Esophagus (tissue), 2 donors: ENCODE data around the gene HOXB9. TPM values are rescaled to one million over a fixed set of nuclear protein-coding genes. Genes with fewer than 3 reads are reported as not detected.

Experiments
- H3K27ac ChIP-seq, 2 donors: one replicate each; pipeline ENCODE4 v1.5.1; 2013; ENCODE audit warnings: low read depth in 2 of 2, mild to moderate bottlenecking in 2 of 2, inconsistent platforms in 1 of 2, low read length in 1 of 2, moderate library complexity in 1 of 2
- H3K27me3 ChIP-seq, 2 donors: one replicate each; pipeline ENCODE4 v1.6.1; 2013; ENCODE audit warnings: low read length in 2 of 2, control low read depth in 1 of 2, mild to moderate bottlenecking in 1 of 2; ENCODE audit not compliant: insufficient read depth in 2 of 2, control insufficient read depth in 1 of 2
- H3K36me3 ChIP-seq, 2 donors: one replicate each; pipeline ENCODE4 v1.6.1; 2013; ENCODE audit warnings: low read length in 1 of 2; ENCODE audit not compliant: control insufficient read depth in 2 of 2, insufficient read depth in 2 of 2
- H3K4me1 ChIP-seq, 2 donors: one replicate each; pipeline ENCODE4 v1.6.1; 2013; ENCODE audit warnings: low read length in 1 of 2; ENCODE audit not compliant: control insufficient read depth in 2 of 2, insufficient read depth in 2 of 2
- H3K4me3 ChIP-seq, 2 donors: one replicate each; pipeline ENCODE4 v1.5.1; 2013; ENCODE audit warnings: low read length in 2 of 2, mild to moderate bottlenecking in 2 of 2, low read depth in 1 of 2, moderate library complexity in 1 of 2
- H3K9me3 ChIP-seq, 2 donors: one replicate each; pipeline ENCODE4 v1.6.1; 2013; ENCODE audit warnings: mild to moderate bottlenecking in 2 of 2, low read depth in 1 of 2, low read length in 1 of 2, moderate library complexity in 1 of 2; ENCODE audit not compliant: control insufficient read depth in 2 of 2, insufficient read depth in 1 of 2
- WGBS, 2 donors: extraction: QIAGEN DNeasy Blood & Tissue Kit; methylation state at CpG; one replicate each; pipeline ENCODE4 v1.1.7; 2013; 5-methylcytosine and 5-hydroxymethylcytosine counted together
- polyA plus RNA-seq, 2 donors: library from polyadenylated mRNA; stranded (reverse); fragments of 200-250 nt; gene quantifications; one replicate each; pipeline ENCODE4 v1.2.3, GENCODE V29; 2013
- donor health status: healthy with polysubstance abuse.
- donor health status: Bipolar disorder and iron deficiency.

HOXB9 gene
- polyA plus RNA-seq, 2 donors = 0.02 TPM; not detected in 1

DNA sequence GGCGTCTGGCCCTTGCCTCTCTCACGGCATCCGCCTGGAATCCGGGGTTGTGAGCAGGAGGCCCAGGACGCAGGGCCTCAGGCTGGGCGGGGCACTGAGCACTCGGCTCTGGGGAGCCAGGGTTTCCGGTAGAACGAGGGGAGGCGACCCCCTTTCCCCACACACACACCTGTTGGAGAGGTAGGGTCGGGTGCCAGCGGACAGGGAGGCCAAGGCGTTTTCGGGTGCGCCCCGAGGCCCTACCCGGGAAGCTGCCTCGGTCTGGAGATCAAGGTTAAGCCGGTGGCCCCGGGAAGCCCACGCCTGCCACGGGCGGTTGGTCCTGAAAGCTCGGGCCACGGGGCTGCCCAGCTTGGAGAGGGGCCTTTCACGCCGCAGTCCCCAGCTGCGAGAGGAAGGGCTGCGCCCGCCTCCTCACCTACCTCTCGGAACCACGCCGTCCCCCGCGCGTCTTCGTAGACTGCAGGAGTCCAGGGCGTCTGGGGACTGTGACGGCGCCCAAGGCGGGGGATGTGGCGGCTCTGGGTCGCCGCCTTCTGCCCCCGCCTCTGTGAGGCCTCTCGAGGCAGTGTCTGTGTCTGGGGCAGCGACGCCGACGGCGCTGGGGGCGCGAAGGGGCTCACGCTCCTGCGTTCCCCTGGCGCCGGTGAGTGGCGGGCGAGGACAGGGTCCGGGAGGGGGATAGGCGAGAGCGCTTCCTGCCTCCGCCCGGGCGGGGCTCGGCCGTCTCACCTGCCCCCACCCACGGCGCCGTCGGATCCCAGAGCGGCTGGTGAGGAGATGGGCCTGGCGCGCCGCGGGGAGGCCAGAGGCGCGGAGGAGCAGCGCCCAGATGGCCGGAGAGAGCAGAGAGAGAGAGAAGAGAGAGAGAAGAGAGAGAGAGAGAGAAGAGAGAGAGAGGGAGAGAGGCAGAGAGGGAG lies 20.3 kb upstream of the HOXB9 start:
- H3K36me3 ChIP-seq = no peaks in the 10 kb centered on the region
- WGBS, 2 donors = 4 to 6% methylated on average over 79 to 80 of the region's 80 CpGs

DNA sequence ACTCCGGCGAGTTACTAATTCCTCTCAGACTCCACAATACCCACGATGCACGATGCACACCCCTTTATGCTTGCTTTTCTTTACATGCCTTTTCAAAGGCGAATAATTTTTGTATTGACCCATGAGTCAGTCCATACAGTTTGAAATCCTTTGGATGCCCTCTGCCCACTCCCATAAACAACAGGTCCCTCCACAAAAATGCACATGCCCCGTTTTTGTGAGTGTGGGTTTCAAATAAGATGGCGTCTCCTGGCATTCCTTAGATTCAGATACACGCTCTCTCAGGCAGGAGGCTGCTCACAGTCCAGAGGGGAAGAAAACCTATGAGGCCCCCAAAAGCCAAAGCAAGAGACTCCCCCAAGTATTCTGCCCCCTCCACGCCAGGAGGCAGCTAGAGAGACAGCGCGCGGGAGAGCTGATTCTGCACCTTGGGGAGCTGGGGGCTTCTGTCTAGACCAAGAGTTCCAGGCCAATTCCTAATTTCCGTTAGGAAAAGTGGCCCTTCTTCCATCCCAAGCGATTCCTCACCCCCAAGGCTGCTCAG lies 19.6 kb upstream of the HOXB9 start:
- H3K27me3 ChIP-seq = peaks cover 17 to 31% of the 10 kb centered on the region in 2 donors
- H3K36me3 ChIP-seq = no peaks in the 10 kb centered on the region
- 20 to 29% methylated on average over 14 of the region's 14 CpGs for WGBS, 2 donors
- H3K4me1 ChIP-seq = peaks cover 2 to 3% of the 10 kb centered on the region in 2 donors
- H3K9me3 ChIP-seq = peaks cover 0 to 7% of the 10 kb centered on the region in 2 donors
- H3K4me3 ChIP-seq = no peak overlapping the region
- no peak overlapping the region for H3K27ac ChIP-seq

More for the DNA sequence above, 20.3 kb upstream of the HOXB9 start:
- peaks cover 2 to 3% of the 10 kb centered on the region in 2 donors for H3K4me1 ChIP-seq
- H3K9me3 ChIP-seq = peaks cover 0 to 6% of the 10 kb centered on the region in 2 donors
- H3K4me3 ChIP-seq = peak overlapping the region; percentile 4 to 23
- H3K27ac ChIP-seq = no peak overlapping the region
- H3K27me3 ChIP-seq = peaks cover 17 to 31% of the 10 kb centered on the region in 2 donors

DNA sequence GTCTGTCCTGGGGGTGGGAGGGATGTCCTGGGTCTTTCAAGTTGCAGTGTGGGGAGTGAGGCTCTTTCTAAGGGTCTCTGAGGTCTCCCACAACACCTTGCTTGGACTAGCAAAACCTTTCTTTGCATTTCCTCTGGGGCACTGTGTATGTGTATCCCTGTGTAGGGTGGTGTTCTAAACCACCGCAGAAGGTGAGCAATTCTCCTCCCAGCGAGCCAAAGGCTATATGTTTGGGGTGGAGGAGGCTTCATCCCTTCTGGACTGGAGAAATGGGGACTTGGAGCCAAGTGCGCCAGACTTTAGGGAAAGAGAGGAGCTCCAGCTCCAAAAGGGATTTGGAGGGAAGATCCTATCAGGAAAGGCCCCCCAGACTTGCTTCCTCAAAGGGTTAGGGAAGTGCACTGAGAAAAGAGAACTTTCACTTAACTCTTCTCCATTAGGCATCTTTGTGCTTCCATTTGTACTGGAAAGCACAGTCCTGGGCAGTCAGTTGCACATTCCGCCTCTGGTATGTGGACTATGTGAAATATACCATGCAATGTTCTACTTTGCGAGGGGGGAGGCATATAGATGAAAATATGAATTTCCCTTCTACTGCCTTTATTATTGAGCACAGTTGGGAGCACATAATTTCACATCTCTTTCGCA lies 18.9 kb upstream of the HOXB9 start:
- H3K4me3 ChIP-seq = no peak overlapping the region
- H3K27me3 ChIP-seq = peaks cover 19 to 37% of the 10 kb centered on the region in 2 donors
- H3K4me1 ChIP-seq = peaks cover 2 to 3% of the 10 kb centered on the region in 2 donors
- WGBS, 2 donors = 36 to 42% methylated on average over 6 of the region's 6 CpGs
- no peaks in the 10 kb centered on the region for H3K36me3 ChIP-seq
- peaks cover 0 to 7% of the 10 kb centered on the region in 2 donors for H3K9me3 ChIP-seq
- H3K27ac ChIP-seq = no peak overlapping the region

DNA sequence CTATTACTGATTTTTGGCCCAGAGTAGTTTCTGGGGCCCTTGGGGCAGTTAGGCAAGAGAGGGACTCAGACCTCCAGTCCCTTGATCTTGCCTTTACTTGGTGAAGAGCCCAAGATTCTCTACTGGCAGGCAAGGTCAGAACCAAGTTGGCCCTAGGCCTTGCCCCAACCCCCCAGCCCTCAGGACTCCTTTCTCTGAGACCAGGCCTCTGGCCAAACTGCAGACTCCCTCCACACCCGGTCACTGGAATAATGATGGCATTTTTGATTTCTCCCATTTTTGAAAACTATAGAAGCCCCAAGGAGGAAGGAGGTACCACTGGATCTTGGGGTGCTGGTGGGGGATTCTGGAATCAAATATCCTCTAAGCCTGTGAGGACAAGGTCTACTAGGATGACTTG lies 18.0 kb upstream of the HOXB9 start:
- Histone ChIP-seq H3K4me1 (peaks cover 2 to 3% of the 10 kb centered on the region in 2 donors), H3K4me3 (no peak overlapping the region), H3K27me3 (peaks cover 19 to 40% of the 10 kb centered on the region in 2 donors), H3K9me3 (peaks cover 0 to 7% of the 10 kb centered on the region in 2 donors), H3K36me3 (no peaks in the 10 kb centered on the region), H3K27ac (no peak overlapping the region)
- 77 to 100% methylated on average over 1 of the region's 1 CpG for WGBS, 2 donors

DNA sequence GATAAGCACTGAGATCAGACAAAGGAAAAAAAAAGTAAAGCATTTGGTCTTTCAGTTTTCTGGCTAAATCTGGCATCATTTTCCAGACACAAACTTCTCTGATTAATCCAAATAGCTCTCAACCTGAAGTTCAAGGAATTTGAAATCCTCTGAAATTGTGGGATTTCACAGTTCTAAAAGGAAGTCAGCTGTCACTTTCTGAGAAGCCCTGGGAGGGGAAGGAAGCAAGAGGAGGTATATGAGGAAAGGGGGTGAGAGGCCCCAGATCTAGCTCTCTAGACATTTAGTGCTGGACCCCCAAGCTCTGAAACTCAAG lies 17.5 kb upstream of the HOXB9 start:
- H3K27me3 ChIP-seq = peaks cover 24 to 45% of the 10 kb centered on the region in 2 donors
- no peak overlapping the region for H3K4me3 ChIP-seq
- peaks cover 0 to 7% of the 10 kb centered on the region in 2 donors for H3K9me3 ChIP-seq
- H3K36me3 ChIP-seq = no peaks in the 10 kb centered on the region
- peaks cover 2 to 3% of the 10 kb centered on the region in 2 donors for H3K4me1 ChIP-seq
- no peak overlapping the region for H3K27ac ChIP-seq

DNA sequence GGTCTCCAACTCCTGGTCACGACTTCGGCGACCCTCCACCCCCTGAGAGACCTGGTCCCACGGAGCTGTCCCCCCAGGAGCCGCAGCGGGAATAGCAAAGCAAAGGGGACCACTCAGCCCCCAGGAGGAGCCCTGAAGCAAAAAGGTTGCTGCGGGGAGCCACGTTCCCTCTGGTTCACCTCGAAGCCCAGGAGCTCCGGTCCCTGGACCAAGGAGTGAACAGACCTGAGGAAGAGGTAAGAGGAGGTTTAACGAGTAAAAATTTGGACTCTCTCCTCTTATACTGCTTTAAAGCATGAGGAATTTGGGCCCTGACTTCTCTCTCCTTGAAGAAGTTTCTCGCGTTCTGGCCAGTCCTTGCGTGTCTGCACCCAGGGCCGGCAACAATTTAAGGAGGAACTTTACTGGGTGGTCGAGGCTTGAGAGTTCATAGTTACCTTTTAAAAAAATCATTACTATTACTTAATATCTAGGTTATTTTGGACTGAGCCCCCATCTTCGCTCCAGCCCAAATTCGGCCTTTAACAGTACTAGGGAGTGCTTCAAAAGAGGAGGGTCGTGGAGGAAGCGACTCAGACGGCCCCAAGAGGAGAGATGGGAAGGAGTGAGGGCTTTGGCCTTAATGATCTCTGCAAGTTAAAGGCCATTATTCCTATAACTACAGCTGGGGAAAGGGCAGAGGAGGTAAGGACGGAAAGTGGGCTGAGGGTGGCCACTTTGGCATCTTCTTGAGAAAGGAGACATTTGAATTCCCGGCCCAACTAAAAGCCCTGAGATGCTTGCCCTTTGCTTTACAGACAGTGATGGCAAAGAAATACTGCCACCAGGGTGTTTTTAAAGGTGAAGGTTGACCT lies 16.9 kb upstream of the HOXB9 start:
- Histone ChIP-seq H3K27ac (no peak overlapping the region), H3K27me3 (peaks cover 26 to 44% of the 10 kb centered on the region in 2 donors), H3K4me1 (peaks cover 2 to 3% of the 10 kb centered on the region in 2 donors), H3K36me3 (no peaks in the 10 kb centered on the region), H3K4me3 (no peak overlapping the region), H3K9me3 (peaks cover 0 to 7% of the 10 kb centered on the region in 2 donors)
- 34 to 35% methylated on average over 23 of the region's 23 CpGs for WGBS, 2 donors

DNA sequence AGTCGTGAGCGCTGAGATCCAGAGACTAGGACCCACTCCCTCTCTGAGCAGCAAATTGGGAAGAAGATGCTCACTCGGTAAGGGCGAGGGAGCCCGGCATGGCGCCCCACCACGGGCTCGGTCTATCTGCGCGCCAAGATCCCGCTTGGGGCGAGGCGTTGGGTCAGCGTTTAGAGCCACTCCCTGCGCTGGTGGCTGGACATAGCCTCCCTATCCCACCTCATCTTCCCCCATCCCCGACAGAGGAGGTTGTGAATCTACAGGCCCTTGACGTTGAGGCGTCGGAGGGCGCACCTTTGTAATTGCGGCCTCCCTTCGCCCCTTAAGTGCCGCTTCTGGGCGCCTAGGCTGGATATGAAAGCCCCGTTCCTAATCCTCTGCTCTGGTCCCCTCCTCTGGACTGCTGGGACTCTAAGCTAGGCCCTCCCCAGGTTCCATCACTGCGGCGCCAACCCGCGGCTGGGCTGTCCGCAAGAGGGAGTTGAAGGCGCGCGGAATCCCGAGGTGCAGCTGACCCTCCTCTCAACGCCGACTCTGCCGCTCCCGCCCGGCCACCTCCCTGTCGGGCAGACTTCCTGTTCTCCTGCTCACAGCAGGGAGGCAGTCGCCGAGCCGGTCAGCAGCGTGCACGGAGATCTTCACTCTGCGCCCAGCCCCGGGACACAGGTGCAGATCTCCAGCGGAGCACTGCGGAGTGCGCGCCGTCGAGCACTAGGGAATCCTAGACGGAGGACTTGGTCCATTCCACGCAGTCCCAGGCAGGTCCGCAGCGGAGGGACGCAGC lies 16.1 kb upstream of the HOXB9 start:
- no peaks in the 10 kb centered on the region for H3K36me3 ChIP-seq
- peaks cover 2 to 3% of the 10 kb centered on the region in 2 donors for H3K4me1 ChIP-seq
- no peak overlapping the region for H3K27ac ChIP-seq
- 10 to 13% methylated on average over 58 of the region's 58 CpGs for WGBS, 2 donors
- no peak overlapping the region for H3K4me3 ChIP-seq
- peaks cover 0 to 7% of the 10 kb centered on the region in 2 donors for H3K9me3 ChIP-seq
- peaks cover 26 to 50% of the 10 kb centered on the region in 2 donors for H3K27me3 ChIP-seq

DNA sequence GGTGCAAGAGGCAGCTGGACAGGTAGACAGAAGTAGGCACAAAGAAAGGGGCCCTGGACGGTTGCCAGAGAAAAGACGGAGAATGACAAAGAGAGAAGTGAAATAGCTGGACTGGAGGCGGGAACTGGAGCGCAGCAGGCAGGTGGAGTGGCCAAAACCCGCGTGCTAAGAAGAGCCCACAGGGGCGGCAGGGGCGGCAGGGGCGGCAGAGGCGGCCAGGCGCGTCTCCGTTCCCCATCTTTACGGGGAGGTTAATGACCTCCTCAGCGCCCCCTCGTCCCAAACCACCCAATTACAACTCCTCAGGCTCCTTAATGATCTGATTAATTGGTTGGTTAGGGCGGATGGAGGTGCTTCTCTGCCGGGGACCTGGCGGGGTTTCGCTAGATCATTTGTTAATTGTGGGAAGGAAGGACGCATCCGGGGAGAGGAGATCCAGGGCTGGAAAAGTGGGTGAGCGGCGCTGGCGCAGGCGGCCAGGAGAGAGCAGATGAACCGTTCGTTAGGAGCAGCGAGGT lies 15.4 kb upstream of the HOXB9 start:
- Histone ChIP-seq H3K27ac (no peak overlapping the region), H3K36me3 (no peaks in the 10 kb centered on the region), H3K4me1 (peaks cover 2% of the 10 kb centered on the region in 2 donors), H3K27me3 (peaks cover 26 to 51% of the 10 kb centered on the region in 2 donors), H3K9me3 (peaks cover 0 to 7% of the 10 kb centered on the region in 2 donors), H3K4me3 (no peak overlapping the region)
- 10 to 13% methylated on average over 29 of the region's 29 CpGs for WGBS, 2 donors
